ENCODE measurements around the gene RSKR. TPM values are rescaled to one million over a fixed set of nuclear protein-coding genes. Genes with fewer than 3 reads are reported as not detected.
"Not testable (repeated sequence)": the region's sequence is repeated elsewhere in the genome, so short reads cannot be mapped to it uniquely, and the experiment has no call there.

RSKR gene
- polyA plus RNA-seq, 1 experiment, result 4.8 TPM

- peaks cover 14% of the 10 kb centered on the region for H3K36me3 ChIP-seq (ENCODE audit: control insufficient read depth, insufficient read depth, low read length)
- DNase-seq (ENCODE audit: low read depth), result no peak
- H3K4me3 ChIP-seq (ENCODE audit: low read depth, low read length), result no peak overlapping the region
- H3K27me3 ChIP-seq (ENCODE audit: control insufficient read depth, insufficient read depth, low read length), result no peaks in the 10 kb centered on the region
- POLR2A ChIA-PET, result no interaction called here
- TF ChIP-seq CTCF (IDR thresholded peaks at IDR 0.05; ENCODE audit: insufficient read depth, low read depth, low read length), result no peak
- CTCF ChIA-PET, result interaction anchor here (0.9 to 1.3 kb wide), 2 partner anchors 18 to 31 kb away, joined by 3 to 7 read pairs; no protein-coding TSS in a partner anchor
Measured at GRCh38 chr17:28578246-28579195, 35.5 kb downstream of the RSKR start.

- Histone ChIP-seq H3K4me3 (ENCODE audit: low read depth, low read length) (no peak overlapping the region), H3K27me3 (ENCODE audit: control insufficient read depth, insufficient read depth, low read length) (no peaks in the 10 kb centered on the region), H3K36me3 (ENCODE audit: control insufficient read depth, insufficient read depth, low read length) (peaks cover 14% of the 10 kb centered on the region)
- no peak for DNase-seq (ENCODE audit: low read depth)
- POLR2A ChIA-PET, result no interaction called here
- no peak for TF ChIP-seq CTCF (IDR thresholded peaks at IDR 0.05; ENCODE audit: insufficient read depth, low read depth, low read length)
- CTCF ChIA-PET, result interaction anchor here (0.7 to 1.9 kb wide), 5 partner anchors 11 to 35 kb away, joined by 3 to 7 read pairs (median 5); no protein-coding TSS in a partner anchor
Measured at GRCh38 chr17:28577466-28577824, 36.5 kb downstream of the RSKR start.

- ChIA-PET POLR2A (interaction anchor here (0.6 kb wide), 1 partner anchor 381 kb away, joined by 4 read pairs; no protein-coding TSS in a partner anchor), CTCF (interaction anchor here (0.7 to 1.9 kb wide), 6 partner anchors 12 to 36 kb away, joined by 3 to 7 read pairs (median 6); partner anchors contain the start of gene UNC119)
- no peak for TF ChIP-seq CTCF (IDR thresholded peaks at IDR 0.05; ENCODE audit: insufficient read depth, low read depth, low read length)
- Histone ChIP-seq H3K4me3 (ENCODE audit: low read depth, low read length) (peak within 1 kb of the TSS; percentile 39), H3K36me3 (ENCODE audit: control insufficient read depth, insufficient read depth, low read length) (peaks cover 14% of the 10 kb centered on the region), H3K27me3 (ENCODE audit: control insufficient read depth, insufficient read depth, low read length) (no peaks in the 10 kb centered on the region)
- peak; percentile 66 for DNase-seq (ENCODE audit: low read depth)
Measured at GRCh38 chr17:28576758-28577465, 37.1 kb downstream of the RSKR start, which contains the start of gene ALDOC. ALDOC (minus strand) TSS chr17:28576895; CDS start chr17:28575532, 1,363 bp downstream.

GRCh38 chr17:28576016-28576415 lies 38.0 kb downstream of the RSKR start:
- peaks cover 14% of the 10 kb centered on the region for H3K36me3 ChIP-seq (ENCODE audit: control insufficient read depth, insufficient read depth, low read length)
- POLR2A ChIA-PET; H3K4me3 ChIP-seq (ENCODE audit: low read depth, low read length); H3K27me3 ChIP-seq (ENCODE audit: control insufficient read depth, insufficient read depth, low read length); DNase-seq (ENCODE audit: low read depth): not testable (repeated sequence)
- CTCF ChIA-PET, result interaction anchor here (1.2 to 1.9 kb wide), 3 partner anchors 23 to 29 kb away, joined by 3 to 7 read pairs (median 6); partner anchors contain the start of gene UNC119

DNA sequence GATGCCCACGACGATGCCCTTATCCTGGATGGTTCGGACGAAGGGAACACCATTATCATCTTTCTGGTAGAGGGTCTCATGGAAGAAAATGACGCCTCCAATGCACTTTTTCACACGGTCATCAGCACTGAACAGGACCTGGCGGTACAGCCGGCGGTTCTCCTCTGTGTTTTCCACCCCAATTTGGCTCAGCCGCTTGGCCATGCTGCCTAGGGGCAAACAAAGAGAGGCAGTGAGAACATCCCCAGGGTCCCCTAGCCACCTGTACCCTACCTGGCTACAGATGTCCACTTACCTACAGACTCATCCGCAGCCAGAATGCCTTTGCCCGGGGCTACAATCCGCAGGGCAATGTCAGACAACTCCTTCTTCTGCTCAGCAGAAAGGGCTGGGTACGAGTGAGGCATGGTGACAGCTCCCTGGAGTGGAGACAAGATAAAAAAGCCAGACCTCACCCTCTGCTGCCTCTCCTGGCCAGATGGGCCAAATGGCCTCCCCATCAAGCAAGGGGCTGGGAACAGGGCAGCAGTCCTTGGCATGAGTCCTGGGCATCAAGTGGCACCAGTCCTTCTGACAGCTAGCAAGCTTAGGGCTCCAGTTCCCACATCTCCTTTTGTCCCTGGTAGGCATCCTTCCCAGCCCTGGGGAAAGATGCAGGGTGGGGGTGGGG lies 38.7 kb downstream of the RSKR start:
- peak; percentile 19; the same call in 1 of the 2 replicates for TF ChIP-seq CTCF (IDR thresholded peaks at IDR 0.05; ENCODE audit: insufficient read depth, low read depth, low read length)
- Histone ChIP-seq H3K36me3 (ENCODE audit: control insufficient read depth, insufficient read depth, low read length) (peaks cover 14% of the 10 kb centered on the region), H3K27me3 (ENCODE audit: control insufficient read depth, insufficient read depth, low read length) (no peaks in the 10 kb centered on the region), H3K4me3 (ENCODE audit: low read depth, low read length) (no peak overlapping the region)
- CTCF ChIA-PET, result interaction anchor here (1.0 to 1.8 kb wide), 3 partner anchors 22 to 37 kb away, joined by 3 to 7 read pairs (median 3); partner anchors contain the start of gene UNC119
- no peak for DNase-seq (ENCODE audit: low read depth)
- POLR2A ChIA-PET, result no interaction called here
